GM18498 (cell line): ENCODE measurements around the gene LYRM9.
"Not testable (repeated sequence)": the region's sequence is repeated elsewhere in the genome, so short reads cannot be mapped to it uniquely, and the experiment has no call there.

ENCODE experiments used
- ATAC-seq: cut with Tn5 transposase; IDR thresholded peaks from one replicate; pipeline ENCODE4 v1.9.1; 2021; ENCODE audit warnings: mild to moderate bottlenecking, moderate library complexity; ENCODE audit not compliant: unreplicated experiment

LYRM9 gene

GRCh38 chr17:27878776-27879562, 14.2 kb downstream of the LYRM9 start:
- ATAC-seq, result no peak

GRCh38 chr17:27873746-27874145, 19.4 kb downstream of the LYRM9 start:
- no peak for ATAC-seq

DNA sequence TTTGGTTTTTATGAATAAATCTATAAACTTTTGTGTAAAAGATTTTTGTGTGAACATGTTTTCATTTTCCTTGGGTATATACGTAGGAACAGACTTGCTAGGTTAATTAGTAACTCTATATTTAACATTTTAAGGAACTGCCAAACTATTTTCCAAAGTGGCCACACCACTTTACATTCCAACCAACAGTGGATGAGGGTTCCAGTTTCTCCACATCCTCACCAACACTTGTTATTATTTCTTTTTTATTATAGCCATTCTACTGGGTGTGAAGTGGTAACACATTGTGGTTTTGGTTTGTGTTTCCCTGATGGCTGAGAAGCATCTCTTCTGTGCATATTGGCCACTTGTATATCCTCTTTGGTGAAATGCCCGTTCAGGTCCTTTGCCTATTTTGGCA, 20.0 kb downstream of the LYRM9 start:
- ATAC-seq, result no peak

DNA sequence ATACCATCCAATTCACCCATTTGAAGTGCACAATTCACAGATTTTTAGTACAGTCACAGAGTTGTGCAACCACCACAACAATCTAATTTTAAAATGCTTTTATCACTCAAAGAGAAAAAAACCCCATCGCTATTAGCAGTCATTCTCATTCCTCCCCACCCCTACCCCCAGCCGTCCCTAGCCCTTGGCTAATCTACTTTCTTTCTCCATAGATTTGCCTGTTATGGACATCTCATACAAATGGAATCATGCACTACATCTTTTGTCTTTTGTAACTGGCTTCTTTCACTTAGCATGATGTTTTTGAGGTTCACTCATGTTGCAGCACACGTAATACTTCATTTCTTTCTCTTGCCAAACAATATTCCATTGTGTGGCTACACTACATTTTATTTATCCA, 20.4 kb downstream of the LYRM9 start:
- ATAC-seq, result no peak

DNA sequence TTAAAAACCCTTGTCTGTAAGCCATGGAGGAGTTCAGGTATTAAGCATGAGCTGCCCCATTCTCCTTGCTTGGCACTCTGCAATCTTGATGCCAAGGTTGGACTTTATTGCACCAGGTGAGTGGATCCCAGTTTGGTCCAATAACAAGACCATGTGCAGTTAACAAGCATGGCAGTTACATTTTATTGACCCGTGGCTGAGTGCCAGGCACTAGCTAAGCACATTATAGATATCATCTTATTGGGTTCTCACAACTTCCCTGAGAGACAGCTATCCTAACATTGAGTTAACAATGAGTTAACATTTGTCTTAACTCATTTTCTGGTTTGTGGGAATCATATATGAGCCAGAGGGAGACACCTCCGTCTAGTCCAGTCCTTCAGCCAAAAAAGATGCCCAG, 21.8 kb downstream of the LYRM9 start:
- ATAC-seq, result no peak

- ATAC-seq, result no peak
These were observed 22.8 kb downstream of the LYRM9 start for GRCh38 chr17:27870345-27870744.

DNA sequence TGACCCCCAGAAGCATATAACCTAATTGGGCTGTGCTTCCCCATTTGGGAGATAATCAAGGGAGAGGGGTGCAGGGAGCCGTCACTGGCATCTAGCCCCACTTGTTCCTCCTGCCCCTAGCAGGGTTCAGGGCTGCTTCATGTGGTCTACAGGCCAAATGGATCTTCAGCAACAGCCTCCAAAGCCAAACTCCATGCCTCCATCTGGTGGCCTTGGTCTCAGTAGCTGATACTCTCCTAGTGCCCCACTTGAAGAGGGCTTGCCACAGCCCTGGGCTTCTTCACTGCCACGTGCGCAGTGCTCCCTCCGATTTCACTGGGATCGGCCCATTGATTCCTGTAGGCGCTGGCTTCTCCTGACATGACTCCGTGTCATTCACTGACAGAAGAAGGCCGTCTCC, 24.6 kb downstream of the LYRM9 start:
- ATAC-seq, result no peak

DNA sequence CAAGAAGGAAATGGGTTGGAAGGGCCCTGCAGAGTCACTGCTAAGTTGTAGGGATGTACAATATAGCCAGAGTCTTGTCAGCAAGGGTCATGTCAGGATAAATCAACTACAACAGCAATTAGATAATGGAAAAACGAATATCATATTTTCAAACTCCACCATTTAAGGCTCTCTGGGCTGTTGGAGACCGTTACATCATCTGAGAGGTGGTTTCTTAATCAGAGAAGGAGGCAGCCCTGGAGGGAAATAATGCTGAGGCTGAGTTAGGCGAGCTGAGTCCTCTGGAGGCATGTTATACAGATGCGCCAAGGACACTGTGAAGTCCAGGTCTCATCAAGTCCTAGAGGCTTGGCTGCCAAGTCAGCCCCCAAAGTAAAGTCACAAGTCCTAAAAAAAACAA, 30.3 kb downstream of the LYRM9 start:
- ATAC-seq, result no peak

GRCh38 chr17:27862004-27862403, 31.2 kb downstream of the LYRM9 start:
- no peak for ATAC-seq

GRCh38 chr17:27860971-27861664, 32.0 kb downstream of the LYRM9 start:
- ATAC-seq, result no peak

DNA sequence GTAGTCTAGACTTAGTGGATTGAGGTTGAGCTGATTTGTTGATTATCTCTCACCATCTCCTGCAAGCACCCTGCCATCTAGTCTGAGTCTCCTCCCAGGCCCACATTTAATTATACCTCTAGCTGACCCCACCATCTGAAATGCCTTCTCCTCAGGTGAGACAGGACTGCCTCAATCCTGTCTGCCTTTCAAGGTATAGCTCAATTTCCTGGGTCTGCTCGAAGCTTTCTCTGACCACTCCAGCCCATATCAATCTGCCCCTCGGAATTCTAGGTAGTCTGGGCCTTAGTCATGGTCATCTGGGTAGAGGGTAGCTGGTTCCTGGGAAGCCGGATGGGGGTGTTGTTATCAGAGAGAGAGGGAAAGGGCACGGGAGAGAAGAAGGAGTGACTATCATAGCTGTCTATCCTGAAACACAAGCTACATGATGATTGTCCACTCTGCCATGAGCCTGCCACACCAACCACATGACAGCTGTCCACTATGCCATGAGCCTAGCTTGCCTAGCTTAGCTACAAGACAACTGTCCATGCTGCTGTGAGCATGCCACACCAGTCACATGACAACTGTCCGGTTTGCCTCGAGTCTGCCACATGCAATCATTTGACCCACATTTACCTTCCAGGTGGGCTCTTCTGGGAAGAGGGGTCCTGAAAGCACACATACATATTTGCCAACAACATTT, 34.4 kb downstream of the LYRM9 start:
- ATAC-seq, result no peak

DNA sequence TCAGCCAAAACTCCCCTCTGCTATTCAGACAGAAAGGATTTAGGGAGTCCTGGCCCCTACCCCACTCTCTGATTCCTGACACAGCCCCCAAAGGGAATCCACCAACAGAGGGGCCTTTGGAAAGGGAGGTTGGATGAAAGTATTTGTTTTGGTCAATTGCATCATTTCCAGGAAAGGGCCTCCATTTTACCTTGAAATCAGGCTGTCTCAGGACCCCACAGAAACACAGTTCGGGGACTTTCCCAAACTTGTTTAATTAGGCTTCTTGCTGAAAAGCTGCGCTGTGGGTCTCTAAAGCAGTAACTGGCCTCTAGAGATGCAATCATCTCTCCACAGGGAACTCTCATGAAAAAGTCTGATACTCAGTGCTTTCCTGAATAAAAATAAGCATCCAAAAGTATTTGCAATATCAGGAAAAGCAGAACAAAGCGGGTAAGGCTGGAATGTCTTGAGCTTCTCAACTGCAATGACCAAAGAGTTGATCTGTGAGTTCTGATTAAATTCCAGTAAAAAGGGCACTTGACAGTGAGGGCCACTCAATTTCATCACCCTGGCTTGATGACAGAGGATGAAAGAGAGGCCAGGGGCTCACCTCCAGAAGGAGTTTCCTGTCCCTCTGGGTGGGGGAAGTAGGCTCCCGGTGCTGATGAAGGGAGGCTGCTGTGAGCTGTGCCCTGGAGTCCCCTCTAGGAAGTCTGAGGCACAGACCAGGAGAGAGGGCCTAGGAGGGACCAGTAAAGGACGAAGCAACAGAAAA, 36.3 kb downstream of the LYRM9 start:
- no peak for ATAC-seq

DNA sequence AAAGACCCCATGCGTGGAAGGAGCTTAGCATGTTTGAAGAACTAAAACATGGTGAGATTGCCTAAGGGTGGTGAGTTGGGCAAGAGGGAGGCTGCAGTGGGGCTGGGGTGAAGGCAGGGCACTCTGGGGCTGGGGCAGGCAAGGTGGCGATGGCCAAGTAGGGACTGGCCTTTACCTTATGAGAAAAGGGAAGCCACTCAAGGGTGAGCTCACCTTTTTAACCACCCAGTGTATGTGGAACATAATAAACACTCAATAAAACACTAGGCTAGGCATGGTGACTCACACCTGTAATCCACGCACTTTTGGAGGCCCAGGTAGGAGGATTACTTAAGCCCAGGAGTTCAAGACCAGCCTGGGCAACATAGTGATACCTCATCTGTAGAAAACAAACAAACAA, 37.7 kb downstream of the LYRM9 start:
- no peak for ATAC-seq

GRCh38 chr17:27854163-27854562, 39.0 kb downstream of the LYRM9 start:
- ATAC-seq, result no peak

GRCh38 chr17:27853091-27853490, 40.1 kb downstream of the LYRM9 start:
- no peak for ATAC-seq

DNA sequence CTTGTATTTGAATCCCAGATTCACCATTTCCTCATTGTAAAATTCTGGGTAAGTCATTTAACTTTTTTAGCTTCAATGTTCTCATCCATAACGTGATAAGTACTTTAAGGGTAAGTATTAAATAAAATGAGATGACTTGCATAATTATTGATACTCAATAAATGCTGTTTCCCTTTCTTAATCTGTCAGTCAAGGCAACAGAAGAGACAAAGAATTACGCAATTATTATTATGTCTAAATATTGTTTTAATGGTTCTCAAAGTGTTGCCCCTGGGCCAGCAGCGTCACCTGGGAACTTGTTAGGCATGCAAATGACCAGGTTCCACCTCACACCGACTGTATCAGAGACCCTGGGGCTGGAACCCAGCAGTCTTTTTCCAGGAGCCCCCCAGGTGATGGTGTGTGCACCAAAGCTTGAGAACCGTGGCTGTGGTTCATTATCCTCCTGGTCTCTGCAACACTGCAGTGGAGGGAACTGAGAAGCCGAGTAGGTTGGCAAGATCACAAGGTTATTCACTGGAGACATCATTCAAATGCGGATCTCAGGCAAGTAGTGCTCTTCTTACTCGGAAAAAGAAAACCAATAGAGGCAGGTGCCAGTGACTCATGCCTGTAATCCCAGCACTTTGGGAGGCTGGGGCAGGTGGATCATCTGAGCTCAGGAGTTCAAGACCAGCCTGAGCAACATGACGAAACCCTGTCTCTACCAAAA, 43.5 kb downstream of the LYRM9 start:
- ATAC-seq, result no peak

- no peak for ATAC-seq
These were observed 44.2 kb downstream of the LYRM9 start for GRCh38 chr17:27848931-27849330.

DNA sequence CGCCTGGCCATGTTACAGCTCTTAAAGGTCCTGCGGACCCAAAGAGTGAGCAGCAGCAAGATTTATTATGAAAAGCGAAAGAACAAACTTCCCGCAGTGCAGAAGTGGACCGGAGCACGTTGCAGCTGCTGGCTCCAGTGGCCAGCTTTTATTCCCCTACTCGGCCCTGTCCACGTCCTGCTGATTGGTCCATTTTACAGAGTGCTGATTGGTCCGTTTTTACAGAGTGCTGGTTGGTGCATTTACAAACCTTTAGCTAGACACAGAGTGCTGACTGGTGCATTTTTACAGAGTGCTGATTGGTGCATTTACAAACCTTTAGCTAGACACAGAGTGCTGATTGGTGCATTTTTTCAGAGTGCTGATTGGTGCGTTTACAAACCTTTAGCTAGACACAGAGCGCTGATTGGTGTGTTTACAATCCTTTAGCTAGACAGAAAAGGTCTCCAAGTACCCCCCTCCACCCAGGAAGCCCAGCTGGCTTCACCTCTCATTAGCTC, 46.3 kb downstream of the LYRM9 start:
- ATAC-seq, result not testable (repeated sequence)

GRCh38 chr17:27846042-27846655, 47.0 kb downstream of the LYRM9 start:
- ATAC-seq, result no peak
